PC-9 (cell line): ENCODE measurements around the gene GUCY2D. TPM values are rescaled to one million over a fixed set of nuclear protein-coding genes. Genes with fewer than 3 reads are reported as not detected.
"Not testable (repeated sequence)": the region's sequence is repeated elsewhere in the genome, so short reads cannot be mapped to it uniquely, and the experiment has no call there.

Source experiments
- BruUV-seq: library from RNA; stranded (reverse); fragments of 400-500 nt; replicated peaks from 2 replicates; lab custom pipeline; 2021; lab: Mats Ljungman, UMichigan
- CTCF ChIA-PET: fragments of 300-600 bp; sonication (Branson Sonifier 250); formaldehyde crosslinking; loops from one replicate; lab custom pipeline; 2022; ENCODE audit warnings: antibody characterized with exemption; lab: Charles Lee
- POLR2A ChIA-PET: fragments of 300-600 bp; sonication (Branson Sonifier 250); formaldehyde crosslinking; loops from one replicate; lab custom pipeline; 2022; ENCODE audit warnings: antibody characterized with exemption; ENCODE audit not compliant: unreplicated experiment; lab: Charles Lee
- DNase-seq, 2 experiments: peaks; one replicate each; pipeline versions ENCODE4 v3.0.0 to v3.0.0-alpha.2; 2015 to 2022; ENCODE audit warnings: mixed read lengths in 1 of 2
- H2AFZ ChIP-seq: fragments of 200-600 bp; sonication (generic); 2 replicates; pipeline ENCODE4 v1.8.1; 2017; ENCODE audit warnings: antibody characterized with exemption
- H3F3A ChIP-seq: fragments of 200-600 bp; sonication (generic); 2 replicates; pipeline ENCODE4 v1.8.1; 2017; ENCODE audit warnings: antibody characterized with exemption, mild to moderate bottlenecking, low read depth; ENCODE audit not compliant: insufficient read depth
- H3K27ac ChIP-seq: fragments of 200-600 bp; sonication (generic); 2 replicates; pipeline ENCODE4 v1.6.1; 2016; ENCODE audit warnings: mixed run types
- H3K27me3 ChIP-seq: fragments of 200-600 bp; sonication (generic); 2 replicates; pipeline ENCODE4 v1.6.1; 2016; ENCODE audit warnings: low read depth, mixed run types; ENCODE audit not compliant: insufficient read depth
- H3K36me3 ChIP-seq: fragments of 200-600 bp; sonication (generic); 2 replicates; pipeline ENCODE4 v1.6.1; 2016; ENCODE audit warnings: low read depth, mixed run types
- H3K4me1 ChIP-seq: fragments of 200-600 bp; sonication (generic); replicated peaks from 2 replicates; pipeline ENCODE4 v1.6.1; 2016; ENCODE audit warnings: mixed run types; ENCODE audit not compliant: insufficient read depth
- H3K4me2 ChIP-seq: fragments of 200-600 bp; sonication (generic); 2 replicates; pipeline ENCODE4 v1.6.1; 2017; ENCODE audit warnings: mixed run types
- H3K4me3 ChIP-seq: fragments of 200-600 bp; sonication (generic); 2 replicates; pipeline ENCODE4 v1.6.1; 2016; ENCODE audit warnings: mixed run types
- H3K79me2 ChIP-seq: fragments of 200-600 bp; sonication (generic); 2 replicates; pipeline ENCODE4 v1.6.1; 2017; ENCODE audit warnings: low read depth, mixed run types
- H3K9me2 ChIP-seq: fragments of 200-600 bp; sonication (generic); 2 replicates; pipeline ENCODE4 v1.8.1; 2017; ENCODE audit warnings: mild to moderate bottlenecking; ENCODE audit not compliant: insufficient read depth
- H3K9me3 ChIP-seq: fragments of 200-600 bp; sonication (generic); 2 replicates; pipeline ENCODE4 v1.8.1; 2016; ENCODE audit warnings: low read depth; ENCODE audit not compliant: insufficient read depth
- H4K20me1 ChIP-seq: fragments of 200-600 bp; sonication (generic); 2 replicates; pipeline ENCODE4 v1.8.1; 2017; ENCODE audit not compliant: insufficient read depth
- EZH2 ChIP-seq: fragments of 200-600 bp; sonication (generic); IDR thresholded peaks from 2 replicates; pipeline ENCODE4 v1.8.0; 2017; ENCODE audit warnings: antibody characterized with exemption, low read depth
- intact Hi-C: fragments of 100-400 bp; cut with micrococcal nuclease; formaldehyde crosslinking; loops from one replicate; pipeline ENCODE4 v1.10.0; 2022; ENCODE audit not compliant: unreplicated experiment
- total RNA-seq: library from RNA; stranded (reverse); gene quantifications from 2 replicates; pipeline ENCODE4 v1.2.3, GENCODE V29; 2021
- TF ChIP-seq, protein P1 (sequence below): fragments of 200-600 bp; sonication (generic); conservative IDR thresholded peaks from 2 replicates; pipeline ENCODE4 v1.6.1; 2017; ENCODE audit warnings: mixed run types, antibody characterized with exemption, mild to moderate bottlenecking, moderate library complexity

GUCY2D gene
- total RNA-seq, 1 experiment from 2014 or later: 0.79 TPM

DNA sequence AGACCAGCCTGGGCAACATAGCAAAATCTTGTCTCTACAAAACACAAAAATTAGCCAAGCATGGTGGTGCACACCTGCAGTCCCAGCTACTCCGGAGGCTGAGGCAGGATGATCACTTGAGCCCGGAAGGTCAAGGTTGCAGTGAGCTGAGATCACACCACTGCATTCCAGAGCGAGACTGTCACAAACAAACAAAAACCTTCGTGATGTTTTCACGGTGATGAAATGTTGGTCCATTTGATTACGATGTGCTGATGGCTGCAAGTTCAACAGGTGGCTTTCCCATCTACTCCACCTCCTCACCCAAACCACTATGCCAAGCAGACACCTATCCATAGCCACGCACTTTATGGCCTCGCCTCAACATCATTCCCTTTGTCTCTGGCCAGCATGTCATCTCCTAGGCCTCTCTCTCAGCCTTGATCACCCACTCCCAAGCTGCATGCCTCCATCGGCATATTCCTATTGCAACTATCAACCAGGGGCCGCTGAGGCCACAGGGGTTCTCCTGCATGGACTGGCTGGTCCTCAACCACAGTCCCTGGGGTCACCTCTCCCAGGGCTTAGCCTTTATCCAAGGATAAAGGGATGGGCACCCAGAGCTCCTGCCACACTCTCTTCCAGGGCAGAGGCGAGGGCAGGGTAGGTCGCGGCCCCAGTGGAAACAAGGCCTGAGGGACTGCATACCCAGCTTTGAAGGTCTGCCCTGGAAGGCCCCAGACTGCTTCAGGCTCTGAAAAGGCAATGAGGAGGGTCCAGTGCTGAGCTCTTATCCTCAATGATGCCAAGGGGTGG lies 19.3 kb downstream of the GUCY2D start:
- Histone ChIP-seq H3K9me3 (no peaks in the 10 kb centered on the region), H3K4me3 (no peak overlapping the region), H3K4me2 (no peak overlapping the region), H3K36me3 (no peaks in the 10 kb centered on the region), H3K79me2 (no peaks in the 10 kb centered on the region), H2AFZ (no peak overlapping the region), H3K27me3 (no peaks in the 10 kb centered on the region), H4K20me1 (no peaks in the 10 kb centered on the region), H3F3A (0 out of 2 replicates have a peak, but pooled peaks cover 3% of the 10 kb centered on the region), H3K27ac (no peak overlapping the region), H3K4me1 (no peaks in the 10 kb centered on the region), H3K9me2 (no peaks in the 10 kb centered on the region)
- no TSS peak for BruUV-seq
- intact Hi-C loops: no loop called here
- DNase-seq: no peak
- ChIA-PET CTCF (no interaction called here), POLR2A (interaction anchor here (0.6 kb wide), 1 partner anchor 79 kb away, joined by 3 read pairs; no protein-coding TSS in a partner anchor)
- no peak for TF ChIP-seq EZH2
- TF ChIP-seq, protein P1, sequence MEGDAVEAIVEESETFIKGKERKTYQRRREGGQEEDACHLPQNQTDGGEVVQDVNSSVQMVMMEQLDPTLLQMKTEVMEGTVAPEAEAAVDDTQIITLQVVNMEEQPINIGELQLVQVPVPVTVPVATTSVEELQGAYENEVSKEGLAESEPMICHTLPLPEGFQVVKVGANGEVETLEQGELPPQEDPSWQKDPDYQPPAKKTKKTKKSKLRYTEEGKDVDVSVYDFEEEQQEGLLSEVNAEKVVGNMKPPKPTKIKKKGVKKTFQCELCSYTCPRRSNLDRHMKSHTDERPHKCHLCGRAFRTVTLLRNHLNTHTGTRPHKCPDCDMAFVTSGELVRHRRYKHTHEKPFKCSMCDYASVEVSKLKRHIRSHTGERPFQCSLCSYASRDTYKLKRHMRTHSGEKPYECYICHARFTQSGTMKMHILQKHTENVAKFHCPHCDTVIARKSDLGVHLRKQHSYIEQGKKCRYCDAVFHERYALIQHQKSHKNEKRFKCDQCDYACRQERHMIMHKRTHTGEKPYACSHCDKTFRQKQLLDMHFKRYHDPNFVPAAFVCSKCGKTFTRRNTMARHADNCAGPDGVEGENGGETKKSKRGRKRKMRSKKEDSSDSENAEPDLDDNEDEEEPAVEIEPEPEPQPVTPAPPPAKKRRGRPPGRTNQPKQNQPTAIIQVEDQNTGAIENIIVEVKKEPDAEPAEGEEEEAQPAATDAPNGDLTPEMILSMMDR: no peak

DNA sequence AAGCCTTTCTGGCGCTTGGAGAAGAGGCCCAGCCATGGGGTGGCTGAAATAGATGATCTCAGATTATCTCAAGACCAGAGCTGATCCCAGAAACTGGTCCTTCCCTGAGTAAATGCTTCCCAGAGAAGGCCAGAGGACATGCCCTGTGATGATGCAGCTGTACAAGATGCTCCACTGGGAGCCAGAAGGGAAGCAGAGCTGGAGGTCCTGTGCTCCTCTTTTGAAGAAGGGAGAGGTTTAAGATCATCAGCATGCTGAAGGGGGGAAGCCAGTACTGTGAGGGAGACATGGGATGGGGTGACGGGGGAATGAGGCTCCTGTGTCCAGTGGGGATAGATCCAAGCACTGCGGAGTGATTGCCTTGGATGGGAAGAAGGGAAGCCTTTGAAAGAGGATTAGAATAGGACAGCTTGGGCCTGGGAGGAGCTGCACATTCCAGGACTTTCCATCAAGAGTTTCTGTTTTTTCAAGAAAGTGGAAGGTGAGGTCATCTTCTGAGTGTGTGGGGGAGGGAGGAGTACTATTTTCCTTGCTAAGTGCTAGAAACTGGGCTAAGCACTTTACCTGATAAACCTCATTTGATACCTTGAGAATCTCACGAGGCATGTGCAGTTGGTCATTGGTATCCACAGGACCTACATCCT lies 20.1 kb downstream of the GUCY2D start:
- no peaks in the 10 kb centered on the region for H3K36me3 ChIP-seq
- no peaks in the 10 kb centered on the region for H3K27me3 ChIP-seq
- no peak overlapping the region for H3K4me2 ChIP-seq
- H2AFZ ChIP-seq: no peak overlapping the region
- intact Hi-C loops: no loop called here
- H3K9me2 ChIP-seq: no peaks in the 10 kb centered on the region
- H3K4me1 ChIP-seq: no peaks in the 10 kb centered on the region
- ChIA-PET CTCF (no interaction called here), POLR2A (interaction anchor here (0.6 kb wide), 1 partner anchor 79 kb away, joined by 3 read pairs; no protein-coding TSS in a partner anchor)
- TF ChIP-seq EZH2: no peak
- TF ChIP-seq, protein P1: no peak
- no peaks in the 10 kb centered on the region for H3F3A ChIP-seq
- H3K9me3 ChIP-seq: no peaks in the 10 kb centered on the region
- BruUV-seq: no TSS peak
- no peak overlapping the region for H3K4me3 ChIP-seq
- no peak for DNase-seq
- H3K27ac ChIP-seq: no peak overlapping the region
- no peaks in the 10 kb centered on the region for H4K20me1 ChIP-seq
- H3K79me2 ChIP-seq: no peaks in the 10 kb centered on the region

DNA sequence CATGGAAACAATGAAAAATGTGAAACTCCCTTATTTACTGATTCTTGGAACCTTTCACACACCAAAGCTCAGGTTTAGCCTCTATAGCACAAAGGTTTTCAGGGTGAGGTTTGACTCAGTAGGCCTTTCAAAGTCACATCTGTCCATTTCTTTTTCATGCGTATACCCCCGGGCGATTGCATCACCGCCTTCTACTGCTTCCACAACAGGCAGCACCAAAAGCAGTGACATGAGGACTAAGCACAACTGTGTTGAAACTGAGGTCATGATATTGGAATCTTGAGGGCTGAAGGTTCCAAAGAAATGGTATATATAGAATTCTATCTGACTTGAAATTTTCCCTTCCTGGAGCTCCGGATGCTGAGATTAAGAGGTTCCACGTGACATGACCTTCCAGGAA lies 21.7 kb downstream of the GUCY2D start:
- H3K79me2 ChIP-seq, CTCF ChIA-PET, DNase-seq, H3K27ac ChIP-seq, BruUV-seq, POLR2A ChIA-PET, H3K9me2 ChIP-seq, H3K9me3 ChIP-seq, H3K27me3 ChIP-seq, H3K36me3 ChIP-seq, H2AFZ ChIP-seq, H3K4me1 ChIP-seq, intact Hi-C loops, H4K20me1 ChIP-seq, H3F3A ChIP-seq, H3K4me2 ChIP-seq, H3K4me3 ChIP-seq: not testable (repeated sequence)
